GM20000 (cell line): ENCODE measurements around the gene CHST11.
"Not testable (repeated sequence)": the region's sequence is repeated elsewhere in the genome, so short reads cannot be mapped to it uniquely, and the experiment has no call there.

ENCODE experiments used
- DNase-seq: peaks from one replicate; pipeline ENCODE4 v3.0.0; 2012; ENCODE audit warnings: low spot score
- TF ChIP-seq, protein P1 (sequence below): IDR thresholded peaks from 2 replicates; pipeline ENCODE4 v1.5.1; 2012; ENCODE audit warnings: mild to moderate bottlenecking, control low read depth; ENCODE audit errors: extremely low read depth, missing control alignments

The CHST11 gene

DNA sequence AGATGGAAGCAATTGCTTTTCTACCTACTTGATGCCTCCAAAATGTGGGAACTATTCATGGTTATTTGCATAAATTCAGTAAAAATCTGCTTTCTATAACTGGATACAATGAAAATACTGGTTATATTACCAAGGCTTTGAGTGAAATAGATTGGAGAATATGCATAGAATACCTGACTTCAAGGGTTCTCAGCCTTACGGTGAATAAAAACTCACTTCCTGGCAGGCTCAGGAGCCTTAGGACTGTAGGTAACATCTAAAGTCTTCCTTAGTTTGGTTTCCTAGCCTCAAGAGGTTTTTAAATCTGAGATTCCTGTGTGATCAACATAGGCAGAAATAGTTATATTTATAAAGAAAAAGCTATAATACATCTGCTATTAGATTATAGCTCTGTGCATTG is 342.7 kb downstream of the CHST11 start:
- TF ChIP-seq, protein P1, sequence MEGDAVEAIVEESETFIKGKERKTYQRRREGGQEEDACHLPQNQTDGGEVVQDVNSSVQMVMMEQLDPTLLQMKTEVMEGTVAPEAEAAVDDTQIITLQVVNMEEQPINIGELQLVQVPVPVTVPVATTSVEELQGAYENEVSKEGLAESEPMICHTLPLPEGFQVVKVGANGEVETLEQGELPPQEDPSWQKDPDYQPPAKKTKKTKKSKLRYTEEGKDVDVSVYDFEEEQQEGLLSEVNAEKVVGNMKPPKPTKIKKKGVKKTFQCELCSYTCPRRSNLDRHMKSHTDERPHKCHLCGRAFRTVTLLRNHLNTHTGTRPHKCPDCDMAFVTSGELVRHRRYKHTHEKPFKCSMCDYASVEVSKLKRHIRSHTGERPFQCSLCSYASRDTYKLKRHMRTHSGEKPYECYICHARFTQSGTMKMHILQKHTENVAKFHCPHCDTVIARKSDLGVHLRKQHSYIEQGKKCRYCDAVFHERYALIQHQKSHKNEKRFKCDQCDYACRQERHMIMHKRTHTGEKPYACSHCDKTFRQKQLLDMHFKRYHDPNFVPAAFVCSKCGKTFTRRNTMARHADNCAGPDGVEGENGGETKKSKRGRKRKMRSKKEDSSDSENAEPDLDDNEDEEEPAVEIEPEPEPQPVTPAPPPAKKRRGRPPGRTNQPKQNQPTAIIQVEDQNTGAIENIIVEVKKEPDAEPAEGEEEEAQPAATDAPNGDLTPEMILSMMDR, result no peak
- DNase-seq, result no peak

DNA sequence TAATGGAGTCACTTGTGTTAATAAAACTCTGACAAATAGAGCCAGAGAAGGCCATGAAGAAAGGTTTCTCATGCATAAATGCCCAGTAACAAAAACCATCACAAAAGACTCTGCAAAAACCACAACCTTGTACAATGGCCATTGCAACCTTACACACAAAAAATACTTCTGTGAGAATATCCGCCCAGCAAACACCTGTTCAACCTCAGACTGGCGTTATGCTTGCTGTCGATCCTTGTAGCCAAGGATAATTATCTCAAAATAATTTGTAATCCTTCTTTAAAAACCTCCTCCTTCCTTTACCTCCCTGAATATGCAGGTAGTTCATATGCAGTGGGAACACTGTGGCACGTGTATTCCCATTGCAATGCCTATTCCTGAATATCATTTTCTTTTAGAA is 344.3 kb downstream of the CHST11 start:
- TF ChIP-seq, protein P1, result no peak
- DNase-seq, result no peak

DNA sequence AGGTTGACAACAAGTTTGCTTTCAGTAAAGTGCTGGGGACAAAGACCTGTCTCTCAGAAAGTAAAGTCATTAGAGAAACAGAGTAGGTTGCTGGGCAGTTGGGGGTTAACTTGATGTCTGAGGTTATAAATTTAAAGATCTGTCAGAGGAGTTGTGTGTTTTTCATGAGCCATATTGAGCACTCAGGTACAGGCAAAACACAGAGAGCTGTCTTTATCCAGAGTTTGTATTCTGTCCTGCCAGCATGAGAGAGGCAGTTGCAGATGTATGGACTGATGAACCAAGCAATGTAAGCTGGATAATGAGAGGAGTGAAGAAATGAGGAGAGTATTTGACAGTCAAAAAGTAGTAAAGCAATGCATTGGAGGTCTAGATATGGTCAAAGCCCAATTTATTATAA is 344.7 kb downstream of the CHST11 start:
- TF ChIP-seq, protein P1, result no peak
- no peak for DNase-seq

DNA sequence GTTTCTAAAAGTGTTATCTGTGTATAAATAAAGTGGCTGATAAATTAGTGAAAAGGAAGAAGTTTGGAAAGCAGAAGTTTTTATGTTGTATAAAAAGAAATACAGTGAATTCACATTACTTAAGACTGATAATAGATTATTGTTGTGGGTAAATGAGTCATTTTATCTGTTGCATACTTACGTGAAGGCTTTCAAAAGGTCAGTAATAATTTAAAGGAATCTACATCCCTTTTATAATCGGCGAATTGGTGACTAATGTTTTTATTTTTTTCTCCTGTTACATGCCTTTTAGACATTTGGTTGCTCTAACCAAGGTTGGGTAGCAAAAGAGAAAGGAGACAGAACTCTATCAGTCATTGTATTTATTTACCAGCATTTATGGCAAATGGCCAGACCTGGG is 345.5 kb downstream of the CHST11 start:
- TF ChIP-seq, protein P1, result no peak
- DNase-seq, result no peak

DNA sequence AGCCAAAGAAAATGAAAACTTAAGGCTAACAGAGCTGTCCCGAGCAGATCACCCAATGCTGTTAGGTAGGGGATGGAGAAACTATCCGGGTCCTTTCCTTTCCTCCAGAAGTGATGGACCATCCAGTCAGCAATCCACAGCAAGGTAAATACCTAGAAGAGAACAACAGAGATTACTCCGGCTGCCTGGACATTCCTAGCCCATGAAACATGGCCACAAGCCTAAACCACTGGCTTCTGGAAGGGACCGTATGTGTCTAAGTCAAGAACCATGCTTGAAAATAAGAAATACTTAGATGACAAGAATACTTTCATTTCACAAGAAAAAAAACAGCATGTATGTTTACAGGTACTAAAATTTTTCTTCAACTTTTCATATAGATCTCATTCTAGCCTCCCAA is 348.4 kb downstream of the CHST11 start:
- no peak for DNase-seq
- TF ChIP-seq, protein P1, result no peak

DNA sequence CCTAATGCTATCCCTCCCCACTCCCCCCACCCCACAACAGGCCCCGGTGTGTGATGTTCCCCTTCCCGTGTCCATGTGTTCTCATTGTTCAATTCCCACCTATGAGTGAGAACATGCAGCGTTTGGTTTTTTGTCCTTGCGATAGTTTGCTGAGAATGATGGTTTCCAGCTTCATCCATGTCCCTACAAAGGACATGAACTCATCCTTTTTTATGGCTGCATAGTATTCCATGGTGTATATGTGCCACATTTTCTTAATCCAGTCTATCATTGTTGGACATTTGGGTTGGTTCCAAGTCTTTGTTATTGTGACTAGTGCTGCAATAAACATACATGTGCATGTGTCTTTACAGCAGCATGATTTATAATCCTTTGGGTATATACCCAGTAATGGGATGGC is 349.4 kb downstream of the CHST11 start:
- DNase-seq, result not testable (repeated sequence)

DNA sequence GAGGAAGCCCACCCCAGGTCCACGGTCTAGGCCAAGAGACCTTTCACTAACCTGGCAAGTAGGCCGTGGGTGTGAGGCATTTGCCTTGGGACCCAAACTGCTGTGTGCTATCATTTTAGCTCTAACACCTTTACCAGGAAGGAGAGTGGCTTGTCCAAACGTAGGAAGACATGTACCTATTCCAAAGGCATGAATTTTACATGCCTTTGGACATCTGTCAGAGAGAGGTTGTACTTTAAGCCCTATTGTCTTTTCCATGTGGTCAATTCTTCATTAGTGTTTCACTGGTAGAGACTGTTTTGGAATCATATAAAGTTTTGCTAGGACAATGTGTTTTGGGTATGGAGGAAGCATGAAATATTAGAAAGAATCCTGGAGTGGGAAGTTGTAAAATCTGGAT is 352.5 kb downstream of the CHST11 start:
- DNase-seq, result no peak
- TF ChIP-seq, protein P1, result no peak

DNA sequence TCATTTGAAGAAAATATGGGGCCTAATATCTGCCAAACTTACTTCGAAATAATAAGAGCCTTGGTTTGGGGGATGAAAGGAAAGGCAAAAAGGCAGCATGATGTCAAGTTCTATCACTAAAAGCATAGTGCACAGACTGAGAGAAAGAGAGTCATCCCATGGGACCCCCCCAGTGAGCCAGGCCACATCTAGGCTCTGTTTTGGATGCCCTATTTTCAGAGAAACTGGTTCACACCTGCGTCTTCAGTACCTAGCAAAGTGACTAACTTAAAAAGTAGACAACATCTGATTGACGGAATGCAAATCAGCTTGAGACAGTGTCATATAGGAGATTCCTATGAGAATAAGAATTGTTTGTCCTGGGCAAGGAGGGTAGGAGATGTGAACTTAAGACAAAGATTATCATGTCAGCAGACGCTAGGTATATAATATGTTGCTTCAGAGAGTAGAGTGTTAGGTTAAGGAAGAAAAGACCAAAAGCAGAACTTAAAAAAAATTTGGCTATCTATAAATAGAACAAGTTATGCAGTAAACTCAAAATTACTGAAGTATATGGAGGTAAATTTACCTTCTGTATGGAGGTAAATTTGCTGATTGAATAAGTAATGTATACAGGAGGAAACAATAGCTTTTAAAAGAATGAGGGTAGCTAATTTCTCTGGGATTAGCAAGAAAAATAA is 353.1 kb downstream of the CHST11 start:
- DNase-seq, result no peak
- TF ChIP-seq, protein P1, result no peak
